Amygdala (tissue), 56 donors: Measurements from ENCODE around the gene OR1A1.
"Not testable (repeated sequence)": the region's sequence is repeated elsewhere in the genome, so short reads cannot be mapped to it uniquely, and the experiment has no call there.

ENCODE experiments used
- DNase-seq, 56 donors: peaks; one replicate each; lab custom pipeline; 2025; lab: John Stamatoyannopoulos, UW

The OR1A1 gene

GRCh38 chr17:3207367-3207766, at the start of gene OR1A1:
OR1A1 (plus strand) TSS chr17:3207667; CDS start chr17:3215621, 7,954 bp downstream.
- DNase-seq = no peak

GRCh38 chr17:3167574-3167973, 39.9 kb upstream of the OR1A1 start:
- no peak for DNase-seq

- no peak for DNase-seq
These were observed 17.5 kb upstream of the OR1A1 start for GRCh38 chr17:3189961-3190360.

GRCh38 chr17:3197219-3197618, 10.2 kb upstream of the OR1A1 start, which contains the start of gene OR1A2:
OR1A2 (plus strand) TSS chr17:3197519; CDS start chr17:3197519, 0 bp downstream.
- no peak for DNase-seq

GRCh38 chr17:3208484-3208883, 1.0 kb downstream of the OR1A1 start:
- no peak for DNase-seq

GRCh38 chr17:3213001-3213400, 5.5 kb downstream of the OR1A1 start:
- DNase-seq = no peak

GRCh38 chr17:3213587-3213986, 6.1 kb downstream of the OR1A1 start:
- DNase-seq = no peak

GRCh38 chr17:3219978-3220377, 12.5 kb downstream of the OR1A1 start:
- not testable (repeated sequence) for DNase-seq

GRCh38 chr17:3221850-3222249, 14.4 kb downstream of the OR1A1 start:
- DNase-seq = no peak

- no peak for DNase-seq
These were observed 15.0 kb downstream of the OR1A1 start for GRCh38 chr17:3222505-3222904.

- not testable (repeated sequence) for DNase-seq
These were observed 17.4 kb downstream of the OR1A1 start for GRCh38 chr17:3224721-3225352.

GRCh38 chr17:3232300-3232699, 24.8 kb downstream of the OR1A1 start:
- not testable (repeated sequence) for DNase-seq

GRCh38 chr17:3238685-3239084, 31.2 kb downstream of the OR1A1 start:
- peak in 1 of 56 donors; percentile 43 for DNase-seq

- not testable (repeated sequence) for DNase-seq
These were observed 33.6 kb downstream of the OR1A1 start for GRCh38 chr17:3241044-3241443.

GRCh38 chr17:3244841-3245240, 37.4 kb downstream of the OR1A1 start:
- not testable (repeated sequence) for DNase-seq

GRCh38 chr17:3249013-3249412, 41.5 kb downstream of the OR1A1 start:
- not testable (repeated sequence) for DNase-seq

GRCh38 chr17:3256575-3256974, 49.1 kb downstream of the OR1A1 start:
- no peak for DNase-seq

GRCh38 chr17:3260163-3260562, 52.7 kb downstream of the OR1A1 start:
- DNase-seq = no peak

GRCh38 chr17:3260600-3260999, 53.1 kb downstream of the OR1A1 start:
- DNase-seq = no peak
